Measurements from ENCODE around the gene UGT1A8. TPM values are rescaled to one million over a fixed set of nuclear protein-coding genes. Genes with fewer than 3 reads are reported as not detected.

The UGT1A8 gene
- polyA plus RNA-seq, 3 donors = not detected

GRCh38 chr2:233780771-233781170 lies 163.3 kb downstream of the UGT1A8 start:
- DNase-seq (ENCODE audit: extremely low read depth in 1 of 11, low read depth in 9 of 11, low spot score in 4 of 11) = no peak

- DNase-seq (ENCODE audit: extremely low read depth in 1 of 11, low read depth in 9 of 11, low spot score in 4 of 11) = no peak
Measured at GRCh38 chr2:233789554-233789953, 172.1 kb downstream of the UGT1A8 start.

GRCh38 chr2:233791151-233791882 lies 173.9 kb downstream of the UGT1A8 start:
- DNase-seq (ENCODE audit: extremely low read depth in 1 of 11, low read depth in 9 of 11, low spot score in 4 of 11) = no peak

- no peak for DNase-seq (ENCODE audit: extremely low read depth in 1 of 11, low read depth in 9 of 11, low spot score in 4 of 11)
Measured at GRCh38 chr2:233791883-233792329, 174.5 kb downstream of the UGT1A8 start.

- DNase-seq (ENCODE audit: extremely low read depth in 1 of 11, low read depth in 9 of 11, low spot score in 4 of 11) = no peak
Measured at GRCh38 chr2:233792720-233793119, 175.3 kb downstream of the UGT1A8 start.

- DNase-seq (ENCODE audit: extremely low read depth in 1 of 11, low read depth in 9 of 11, low spot score in 4 of 11) = no peak
Measured at GRCh38 chr2:233793465-233794127, 176.2 kb downstream of the UGT1A8 start.

- DNase-seq (ENCODE audit: extremely low read depth in 1 of 11, low read depth in 9 of 11, low spot score in 4 of 11) = no peak
Measured at GRCh38 chr2:233794128-233794658, 176.8 kb downstream of the UGT1A8 start.

- DNase-seq (ENCODE audit: extremely low read depth in 1 of 11, low read depth in 9 of 11, low spot score in 4 of 11) = no peak
Measured at GRCh38 chr2:233795735-233796171, 178.3 kb downstream of the UGT1A8 start.

GRCh38 chr2:233796254-233796653 lies 178.8 kb downstream of the UGT1A8 start:
- DNase-seq (ENCODE audit: extremely low read depth in 1 of 11, low read depth in 9 of 11, low spot score in 4 of 11) = no peak

GRCh38 chr2:233798335-233799086 lies 181.1 kb downstream of the UGT1A8 start:
- no peak for DNase-seq (ENCODE audit: extremely low read depth in 1 of 11, low read depth in 9 of 11, low spot score in 4 of 11)

GRCh38 chr2:233799087-233799665 lies 181.7 kb downstream of the UGT1A8 start:
- no peak for DNase-seq (ENCODE audit: extremely low read depth in 1 of 11, low read depth in 9 of 11, low spot score in 4 of 11)

GRCh38 chr2:233799716-233800115 lies 182.3 kb downstream of the UGT1A8 start:
- DNase-seq (ENCODE audit: extremely low read depth in 1 of 11, low read depth in 9 of 11, low spot score in 4 of 11) = no peak

GRCh38 chr2:233800208-233800607 lies 182.8 kb downstream of the UGT1A8 start:
- no peak for DNase-seq (ENCODE audit: extremely low read depth in 1 of 11, low read depth in 9 of 11, low spot score in 4 of 11)

- DNase-seq (ENCODE audit: extremely low read depth in 1 of 11, low read depth in 9 of 11, low spot score in 4 of 11) = no peak
Measured at GRCh38 chr2:233801357-233802131, 184.1 kb downstream of the UGT1A8 start.

- no peak for DNase-seq (ENCODE audit: extremely low read depth in 1 of 11, low read depth in 9 of 11, low spot score in 4 of 11)
Measured at GRCh38 chr2:233802132-233802815, 184.8 kb downstream of the UGT1A8 start.

GRCh38 chr2:233803292-233803911 lies 186.0 kb downstream of the UGT1A8 start:
- no peak for DNase-seq (ENCODE audit: extremely low read depth in 1 of 11, low read depth in 9 of 11, low spot score in 4 of 11)

GRCh38 chr2:233803994-233804393 lies 186.6 kb downstream of the UGT1A8 start:
- no peak for DNase-seq (ENCODE audit: extremely low read depth in 1 of 11, low read depth in 9 of 11, low spot score in 4 of 11)

Measured in renal cortex interstitium (tissue), 11 donors.